Muscle of leg (tissue), 11 donors: ENCODE data around the gene KRT16. TPM values are rescaled to one million over a fixed set of nuclear protein-coding genes. Genes with fewer than 3 reads are reported as not detected.
"Not testable (repeated sequence)": the region's sequence is repeated elsewhere in the genome, so short reads cannot be mapped to it uniquely, and the experiment has no call there.

Source experiments
- DNase-seq: peaks from one replicate; pipeline ENCODE4 v3.0.0; 2013
- H3K27ac ChIP-seq: one replicate; pipeline ENCODE4 v1.5.1; 2013; ENCODE audit warnings: mild to moderate bottlenecking, low read length, control low read depth
- H3K27me3 ChIP-seq: one replicate; pipeline ENCODE4 v1.6.1; 2013; ENCODE audit warnings: low read length; ENCODE audit not compliant: control insufficient read depth, insufficient read depth
- H3K36me3 ChIP-seq: one replicate; pipeline ENCODE4 v1.6.1; 2013; ENCODE audit warnings: low read length; ENCODE audit not compliant: control insufficient read depth, insufficient read depth
- H3K4me1 ChIP-seq: one replicate; pipeline ENCODE4 v1.6.1; 2013; ENCODE audit warnings: low read length; ENCODE audit not compliant: control insufficient read depth, insufficient read depth
- H3K4me3 ChIP-seq: one replicate; pipeline ENCODE4 v1.5.1; 2013; ENCODE audit warnings: low read length, control low read depth
- H3K9me3 ChIP-seq: replicated peaks from 2 replicates; pipeline ENCODE4 v1.6.1; 2013; ENCODE audit warnings: low read depth, low read length; ENCODE audit not compliant: control insufficient read depth
- WGBS: methylation state at CpG from one replicate; pipeline ENCODE4 v1.1.5; 2013; ENCODE audit warnings: missing lambda C conversion rate; ENCODE audit not compliant: insufficient coverage; 5-methylcytosine and 5-hydroxymethylcytosine counted together
- polyA plus RNA-seq, 8 donors: library from polyadenylated mRNA; unstranded; fragments of 120-200 nt; gene quantifications; one replicate each; pipeline versions ENCODE4 v1.2.1 to v1.2.3, GENCODE V29; 2013; ENCODE audit warnings: inconsistent platforms in 1 of 8, low replicate concordance in 1 of 8; ENCODE audit not compliant: insufficient read length in 8 of 8, insufficient read depth in 1 of 8
- total RNA-seq: library from RNA; stranded (reverse); fragments of 120-200 nt; gene quantifications from one replicate; pipeline ENCODE4 v1.2.4, GENCODE V29; 2013

The KRT16 gene
- total and polyA plus RNA-seq, 9 donors = 0.83 TPM; not detected in 8

DNA sequence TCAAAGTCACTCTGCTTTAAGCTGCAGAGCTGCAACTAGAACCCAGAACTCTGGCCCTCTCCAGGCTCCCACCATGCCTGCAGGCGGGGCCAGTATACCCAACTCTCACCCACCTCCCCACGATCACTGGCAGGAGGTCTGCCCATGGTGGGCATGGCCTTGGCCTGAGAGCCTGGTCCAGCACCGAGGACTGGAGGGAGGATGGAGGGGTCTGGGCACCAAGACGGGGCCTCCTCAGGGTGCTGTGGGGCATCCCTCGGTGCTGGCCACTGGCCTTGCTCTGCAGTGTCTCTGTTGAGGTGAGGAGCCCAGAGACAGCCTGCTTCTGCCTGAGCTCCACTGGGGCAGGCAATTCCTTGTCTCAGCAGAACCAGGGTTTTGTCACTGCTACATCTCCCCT lies 1.5 kb upstream of the KRT16 start:
- Histone ChIP-seq H3K4me3 (no peak overlapping the region), H3K4me1 (no peaks in the 10 kb centered on the region), H3K27me3 (peaks cover 7% of the 10 kb centered on the region), H3K36me3 (no peaks in the 10 kb centered on the region), H3K27ac (no peak overlapping the region), H3K9me3 (no peaks in the 10 kb centered on the region)
- 76% methylated on average over 2 of the region's 5 CpGs for WGBS
- DNase-seq = no peak

DNA sequence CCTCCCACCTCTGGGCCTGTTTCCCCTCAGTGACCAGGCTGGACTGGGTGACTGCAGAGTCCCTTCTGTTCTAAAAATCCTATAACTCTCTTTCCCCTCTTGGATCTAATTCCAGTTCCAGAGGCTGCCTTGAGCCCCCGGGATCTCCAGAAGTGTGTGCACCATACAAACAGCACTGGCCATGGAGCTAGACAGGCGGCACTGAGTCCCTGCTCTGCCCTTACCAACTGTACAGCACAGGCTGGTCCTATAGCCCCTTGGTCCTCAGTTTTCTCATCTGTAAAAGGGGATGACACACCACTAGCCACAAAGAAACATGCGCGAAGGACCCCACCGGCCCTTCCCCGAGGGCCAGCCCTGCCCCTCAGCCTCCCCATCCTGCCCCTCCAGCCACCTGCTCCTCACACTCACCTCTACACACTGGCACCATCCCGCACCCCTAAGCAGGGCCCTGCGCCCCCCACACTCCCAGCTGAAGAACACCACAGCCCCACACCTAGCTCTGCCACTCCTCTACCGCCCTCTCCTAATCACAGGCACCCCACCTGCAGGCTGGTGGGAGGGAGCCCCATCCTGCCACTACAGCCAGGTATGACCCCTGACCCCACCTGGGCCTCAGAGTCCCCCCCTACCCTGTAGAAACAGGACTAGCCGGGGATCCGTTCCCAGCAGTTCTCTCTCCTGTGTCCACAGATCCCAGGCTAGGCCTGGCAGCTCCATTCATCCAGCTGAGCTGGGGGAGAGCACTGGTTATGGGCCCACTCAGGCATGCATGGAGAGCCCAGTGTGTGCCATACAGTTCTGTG lies 913 bp upstream of the KRT16 start:
- no peak overlapping the region for H3K4me3 ChIP-seq
- 68% methylated on average over 7 of the region's 11 CpGs for WGBS
- H3K4me1 ChIP-seq = no peaks in the 10 kb centered on the region
- peaks cover 7% of the 10 kb centered on the region for H3K27me3 ChIP-seq
- H3K36me3 ChIP-seq = no peaks in the 10 kb centered on the region
- DNase-seq = no peak
- H3K9me3 ChIP-seq = no peaks in the 10 kb centered on the region
- no peak overlapping the region for H3K27ac ChIP-seq

DNA sequence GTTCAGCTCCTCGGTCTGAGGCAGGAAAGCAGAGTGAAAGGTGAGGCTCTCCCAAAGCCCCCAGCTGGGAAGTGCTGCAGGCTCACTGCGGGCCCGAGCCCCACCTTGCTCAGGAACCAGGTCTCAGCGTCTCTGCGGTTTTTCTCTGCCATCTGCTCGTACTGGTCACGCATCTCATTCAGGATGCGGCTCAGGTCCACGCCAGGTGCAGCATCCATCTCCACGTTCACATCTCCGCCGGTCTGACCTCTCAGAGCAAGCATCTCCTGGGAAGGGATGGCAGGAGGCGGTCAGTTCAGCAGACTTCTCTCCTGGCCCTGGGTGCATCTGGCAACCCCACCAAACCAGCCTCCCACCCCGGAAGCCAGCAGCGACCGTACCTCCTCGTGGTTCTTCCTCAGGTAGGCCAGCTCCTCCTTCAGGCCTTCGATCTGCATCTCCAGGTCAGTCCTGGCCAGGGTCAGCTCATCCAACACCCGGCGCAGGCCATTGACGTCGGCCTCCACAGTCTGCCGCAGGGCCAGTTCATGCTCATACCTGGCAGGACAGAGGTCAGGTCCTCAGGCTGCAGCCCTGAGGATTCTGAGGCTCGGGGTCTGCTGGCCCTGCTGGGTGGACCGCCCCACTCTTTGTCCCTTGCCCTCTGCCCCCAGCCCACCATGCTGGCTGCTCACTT lies 1.5 kb downstream of the KRT16 start:
- no peak overlapping the region for H3K27ac ChIP-seq
- peaks cover 4% of the 10 kb centered on the region for H3K27me3 ChIP-seq
- 83% methylated on average over 23 of the region's 25 CpGs for WGBS
- no peak overlapping the region for H3K4me3 ChIP-seq
- peaks cover 5% of the 10 kb centered on the region for H3K9me3 ChIP-seq
- H3K36me3 ChIP-seq = no peaks in the 10 kb centered on the region
- no peaks in the 10 kb centered on the region for H3K4me1 ChIP-seq
- DNase-seq = no peak

DNA sequence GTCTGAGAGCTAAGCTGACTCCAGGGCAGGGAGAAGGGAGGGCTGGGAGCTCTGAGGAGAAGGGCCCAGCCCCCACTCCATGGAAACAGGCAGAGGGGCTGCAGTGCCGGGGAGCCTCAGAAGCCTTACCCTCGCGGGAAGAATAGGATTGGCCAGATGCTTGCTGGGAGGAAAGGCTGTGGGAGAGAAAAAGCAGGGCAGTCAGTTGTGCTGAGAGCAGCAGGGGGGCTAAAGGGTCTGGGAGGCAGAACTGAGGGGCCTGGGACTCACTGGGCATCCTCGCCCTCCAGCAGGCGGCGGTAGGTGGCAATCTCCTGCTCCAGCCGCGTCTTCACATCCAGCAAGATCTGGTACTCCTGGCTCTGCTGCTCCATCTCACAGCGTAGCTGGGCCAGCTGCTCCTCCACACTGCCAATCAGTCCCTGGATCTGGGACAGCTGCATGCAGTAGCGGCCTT lies 2.5 kb downstream of the KRT16 start:
- H3K9me3 ChIP-seq, DNase-seq, H3K27ac ChIP-seq, H3K36me3 ChIP-seq, H3K4me3 ChIP-seq, H3K4me1 ChIP-seq, H3K27me3 ChIP-seq: not testable (repeated sequence)
- 0% methylated on average over 6 of the region's 10 CpGs for WGBS

DNA sequence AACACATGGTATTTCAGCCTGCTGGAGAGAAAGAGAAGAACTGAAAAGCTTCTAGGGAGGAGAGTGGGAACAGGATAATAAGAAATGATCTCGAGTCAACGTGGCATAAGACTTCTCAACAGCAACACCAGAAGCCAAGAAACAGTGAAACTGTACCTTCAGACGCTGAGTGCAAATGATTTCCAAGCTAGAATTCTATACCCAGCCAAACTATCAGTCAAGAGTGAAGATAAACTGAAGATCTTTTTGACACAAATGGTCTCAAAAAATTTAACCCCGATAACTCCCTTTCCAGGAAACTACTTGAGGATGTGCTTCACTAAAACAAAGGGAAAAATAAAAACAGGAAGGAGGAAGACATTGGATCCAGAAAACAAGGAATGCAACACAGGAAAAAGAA lies 5.6 kb downstream of the KRT16 start:
- H3K4me1 ChIP-seq, H3K36me3 ChIP-seq, H3K27ac ChIP-seq, H3K27me3 ChIP-seq, H3K4me3 ChIP-seq, DNase-seq, H3K9me3 ChIP-seq: not testable (repeated sequence)
- WGBS = no CpG with 5 or more reads among the region's 4 CpGs

DNA sequence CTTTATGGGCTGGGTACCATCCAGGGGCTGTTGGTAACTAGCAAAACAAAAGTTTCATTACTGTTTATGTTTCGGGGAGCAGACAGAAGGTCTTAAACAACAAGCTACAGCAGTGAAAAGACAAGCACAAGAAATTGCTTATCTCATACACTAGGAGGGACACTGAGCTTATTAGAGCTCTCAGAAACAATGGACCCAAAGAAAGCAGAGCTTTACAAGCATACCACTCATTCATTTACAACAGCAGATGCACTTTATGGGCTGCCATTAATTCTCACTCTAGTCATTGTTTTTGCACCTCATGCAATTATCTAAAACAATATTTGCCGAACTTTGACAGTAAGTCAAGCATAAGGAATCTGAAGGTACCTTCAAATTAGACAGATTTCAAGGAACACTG lies 10.0 kb downstream of the KRT16 start:
- Histone ChIP-seq H3K4me1 (no peaks in the 10 kb centered on the region), H3K9me3 (peaks cover 5% of the 10 kb centered on the region), H3K27ac (no peak overlapping the region), H3K4me3 (no peak overlapping the region), H3K36me3 (no peaks in the 10 kb centered on the region), H3K27me3 (peaks cover 4% of the 10 kb centered on the region)
- WGBS = no CpG with 5 or more reads among the region's 2 CpGs
- DNase-seq = no peak

DNA sequence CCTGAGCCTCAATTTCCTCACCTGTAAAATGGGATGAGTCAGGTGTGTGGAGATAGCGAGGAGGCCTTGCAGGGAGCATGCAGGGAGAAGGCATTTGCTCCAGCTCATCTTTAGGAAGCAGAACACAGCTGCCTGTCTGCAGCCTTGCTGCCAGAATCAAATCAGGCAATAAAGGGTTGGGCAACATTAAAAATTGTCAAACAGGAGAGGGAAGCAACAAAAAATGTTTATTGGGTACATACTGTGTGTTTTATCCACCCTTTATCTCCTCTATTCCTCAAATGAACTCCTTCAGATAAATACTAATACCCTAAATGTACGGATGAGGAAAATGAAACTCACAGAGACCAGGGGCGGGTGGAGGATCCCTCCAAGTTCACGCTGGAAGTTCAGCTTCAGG lies 12.2 kb downstream of the KRT16 start:
- Histone ChIP-seq H3K4me1 (no peaks in the 10 kb centered on the region), H3K9me3 (no peaks in the 10 kb centered on the region), H3K27ac (no peak overlapping the region), H3K4me3 (no peak overlapping the region), H3K27me3 (peaks cover 4% of the 10 kb centered on the region), H3K36me3 (no peaks in the 10 kb centered on the region)
- WGBS = 73% methylated on average over 1 of the region's 4 CpGs
- DNase-seq = no peak

DNA sequence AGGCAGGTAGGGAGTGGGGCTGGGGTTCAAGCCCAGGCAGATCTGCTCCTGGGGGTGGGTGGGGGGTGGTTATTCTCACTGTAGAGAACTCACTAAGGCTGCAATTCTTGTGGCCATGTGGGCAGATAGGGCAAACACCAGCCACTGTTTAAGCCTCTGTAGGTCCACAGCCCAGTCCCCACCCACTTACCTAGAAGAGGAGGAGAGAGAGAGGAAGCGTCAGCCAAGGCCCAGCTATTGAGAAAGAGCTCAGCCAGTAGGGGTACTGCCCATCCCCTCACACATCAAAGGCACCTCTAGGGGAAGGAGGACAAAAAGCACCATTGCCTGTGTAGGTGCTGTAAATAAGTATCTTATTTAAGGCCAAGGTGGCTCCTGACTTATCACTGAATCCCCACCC lies 12.9 kb downstream of the KRT16 start:
- H3K4me3 ChIP-seq = no peak overlapping the region

DNA sequence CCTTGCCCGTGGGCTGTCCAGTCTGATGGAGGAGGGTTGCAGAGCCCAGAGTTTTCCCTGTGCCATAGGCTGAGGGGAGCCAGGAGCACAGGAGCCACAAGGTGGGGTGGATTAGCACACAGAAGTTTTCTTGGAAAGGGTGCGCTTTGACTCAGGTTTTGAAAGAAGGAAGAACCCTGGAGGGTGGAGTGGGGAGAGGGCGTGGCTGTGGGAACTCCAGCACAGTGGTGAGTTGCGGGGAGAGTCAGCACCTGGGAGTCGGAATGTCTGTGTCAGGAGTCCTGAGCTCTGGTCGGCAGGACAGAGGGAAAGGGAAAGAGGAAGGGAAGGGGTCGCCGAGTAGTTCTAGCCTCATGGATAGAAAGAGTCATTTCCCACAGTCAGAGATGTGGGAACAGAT lies 17.0 kb downstream of the KRT16 start:
- H3K27me3 ChIP-seq = peaks cover 11% of the 10 kb centered on the region
- 62% methylated on average over 5 of the region's 8 CpGs for WGBS
- no peak overlapping the region for H3K4me3 ChIP-seq
- peaks cover 6% of the 10 kb centered on the region for H3K4me1 ChIP-seq
- no peaks in the 10 kb centered on the region for H3K9me3 ChIP-seq
- no peak for DNase-seq
- H3K27ac ChIP-seq = no peak overlapping the region
- H3K36me3 ChIP-seq = no peaks in the 10 kb centered on the region

More for the DNA sequence above, 12.9 kb downstream of the KRT16 start:
- no peaks in the 10 kb centered on the region for H3K9me3 ChIP-seq
- no peaks in the 10 kb centered on the region for H3K4me1 ChIP-seq
- no CpG with 5 or more reads among the region's 1 CpG for WGBS
- no peaks in the 10 kb centered on the region for H3K36me3 ChIP-seq
- H3K27ac ChIP-seq = no peak overlapping the region
- no peak for DNase-seq
- H3K27me3 ChIP-seq = peaks cover 10% of the 10 kb centered on the region

DNA sequence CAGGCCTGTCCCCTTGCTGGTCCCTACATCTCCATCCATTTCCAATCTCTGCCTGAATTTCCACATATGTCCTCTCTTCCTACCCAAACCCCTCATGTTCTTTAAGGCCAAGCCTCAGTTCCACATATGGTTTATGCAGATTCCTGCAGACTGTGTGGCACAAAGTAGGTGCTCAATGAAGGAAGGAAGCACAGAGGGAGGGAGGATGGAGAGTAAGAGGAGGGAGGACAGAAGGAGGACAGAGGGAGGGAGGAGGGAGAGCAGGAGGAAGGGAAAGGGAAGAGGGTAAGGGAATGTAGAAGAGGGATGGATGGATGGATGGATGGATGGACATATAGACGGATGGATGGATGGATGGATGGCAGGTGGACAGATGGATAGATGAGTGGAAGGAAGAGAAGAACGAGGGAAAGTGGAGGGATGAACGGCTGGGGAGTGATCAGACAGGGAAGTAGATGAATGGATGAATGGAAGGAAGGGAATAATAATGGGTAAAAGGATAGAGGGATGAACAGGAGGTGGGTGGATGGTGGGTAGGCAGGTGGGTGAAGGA lies 18.1 kb downstream of the KRT16 start:
- Histone ChIP-seq H3K27ac (no peak overlapping the region), H3K4me3 (no peak overlapping the region), H3K27me3 (peaks cover 11% of the 10 kb centered on the region), H3K4me1 (peaks cover 6% of the 10 kb centered on the region), H3K9me3 (no peaks in the 10 kb centered on the region), H3K36me3 (no peaks in the 10 kb centered on the region)
- DNase-seq = no peak
- WGBS = 74% methylated on average over 3 of the region's 3 CpGs
